Astrocyte of the cerebellum (primary cell): Measurements from ENCODE around the gene NUDT13.

Source experiments
- DNase-seq: peaks from one replicate; pipeline ENCODE4 v3.0.0-alpha.2; 2011; ENCODE audit warnings: low read depth
- H3K4me3 ChIP-seq: 2 replicates; pipeline ENCODE4 v1.5.1; 2011; ENCODE audit warnings: mild to moderate bottlenecking, low read depth, low read length, moderate library complexity
- in situ Hi-C: cut with HindIII; loops from 2 replicates; pipeline ENCODE4 v1.10.0; 2017; ENCODE audit warnings: low sequenced_read_pairs
- TF ChIP-seq, protein P1 (sequence below): IDR thresholded peaks from 2 replicates; pipeline ENCODE4 v1.5.1; 2012; ENCODE audit warnings: low read length, low read depth, moderate library complexity, mild to moderate bottlenecking; ENCODE audit errors: missing control alignments

Gene NUDT13

DNA sequence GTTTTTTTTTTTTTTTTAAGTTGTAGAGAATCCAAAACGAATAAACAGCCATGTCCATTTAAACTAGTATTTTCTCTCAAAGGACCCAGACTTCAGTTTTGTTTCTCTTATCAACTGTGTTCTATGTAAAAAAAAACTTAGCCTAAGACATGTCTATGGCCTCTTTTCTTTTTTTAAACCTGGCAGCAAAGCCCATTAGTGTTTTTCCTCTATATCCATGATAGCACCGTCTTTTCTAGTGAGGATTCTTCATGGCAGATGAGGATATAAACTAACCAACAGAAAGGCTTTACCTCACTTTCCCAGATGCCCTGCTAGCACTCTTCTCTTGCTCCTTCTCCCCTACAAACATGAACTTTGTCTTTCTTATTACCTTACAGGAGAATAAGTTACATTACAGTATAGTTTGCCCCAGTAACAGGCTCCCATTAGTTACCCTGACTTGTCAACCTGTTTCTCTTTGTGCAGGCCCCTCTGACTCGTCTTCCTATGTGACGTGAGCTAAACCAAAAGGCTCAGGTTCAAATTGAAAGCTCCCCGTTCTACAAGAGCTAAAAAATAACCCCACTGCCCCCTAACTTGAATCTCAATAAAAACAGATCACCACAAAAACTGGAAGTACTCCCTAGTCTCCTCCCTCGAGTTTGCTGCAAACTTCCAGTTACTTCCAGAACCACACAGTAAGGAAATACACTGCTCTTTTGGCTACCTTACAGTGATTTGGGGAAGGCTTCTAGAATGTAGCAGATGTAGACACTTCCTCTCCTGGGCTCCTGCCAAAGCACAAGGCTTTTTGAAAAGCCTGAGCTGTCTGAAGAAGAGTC, 33.7 kb upstream of the NUDT13 start:
- H3K4me3 ChIP-seq = no peak overlapping the region
- TF ChIP-seq, protein P1, sequence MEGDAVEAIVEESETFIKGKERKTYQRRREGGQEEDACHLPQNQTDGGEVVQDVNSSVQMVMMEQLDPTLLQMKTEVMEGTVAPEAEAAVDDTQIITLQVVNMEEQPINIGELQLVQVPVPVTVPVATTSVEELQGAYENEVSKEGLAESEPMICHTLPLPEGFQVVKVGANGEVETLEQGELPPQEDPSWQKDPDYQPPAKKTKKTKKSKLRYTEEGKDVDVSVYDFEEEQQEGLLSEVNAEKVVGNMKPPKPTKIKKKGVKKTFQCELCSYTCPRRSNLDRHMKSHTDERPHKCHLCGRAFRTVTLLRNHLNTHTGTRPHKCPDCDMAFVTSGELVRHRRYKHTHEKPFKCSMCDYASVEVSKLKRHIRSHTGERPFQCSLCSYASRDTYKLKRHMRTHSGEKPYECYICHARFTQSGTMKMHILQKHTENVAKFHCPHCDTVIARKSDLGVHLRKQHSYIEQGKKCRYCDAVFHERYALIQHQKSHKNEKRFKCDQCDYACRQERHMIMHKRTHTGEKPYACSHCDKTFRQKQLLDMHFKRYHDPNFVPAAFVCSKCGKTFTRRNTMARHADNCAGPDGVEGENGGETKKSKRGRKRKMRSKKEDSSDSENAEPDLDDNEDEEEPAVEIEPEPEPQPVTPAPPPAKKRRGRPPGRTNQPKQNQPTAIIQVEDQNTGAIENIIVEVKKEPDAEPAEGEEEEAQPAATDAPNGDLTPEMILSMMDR = no peak
- in situ Hi-C loops = no loop called here
- peak; percentile 74 for DNase-seq

DNA sequence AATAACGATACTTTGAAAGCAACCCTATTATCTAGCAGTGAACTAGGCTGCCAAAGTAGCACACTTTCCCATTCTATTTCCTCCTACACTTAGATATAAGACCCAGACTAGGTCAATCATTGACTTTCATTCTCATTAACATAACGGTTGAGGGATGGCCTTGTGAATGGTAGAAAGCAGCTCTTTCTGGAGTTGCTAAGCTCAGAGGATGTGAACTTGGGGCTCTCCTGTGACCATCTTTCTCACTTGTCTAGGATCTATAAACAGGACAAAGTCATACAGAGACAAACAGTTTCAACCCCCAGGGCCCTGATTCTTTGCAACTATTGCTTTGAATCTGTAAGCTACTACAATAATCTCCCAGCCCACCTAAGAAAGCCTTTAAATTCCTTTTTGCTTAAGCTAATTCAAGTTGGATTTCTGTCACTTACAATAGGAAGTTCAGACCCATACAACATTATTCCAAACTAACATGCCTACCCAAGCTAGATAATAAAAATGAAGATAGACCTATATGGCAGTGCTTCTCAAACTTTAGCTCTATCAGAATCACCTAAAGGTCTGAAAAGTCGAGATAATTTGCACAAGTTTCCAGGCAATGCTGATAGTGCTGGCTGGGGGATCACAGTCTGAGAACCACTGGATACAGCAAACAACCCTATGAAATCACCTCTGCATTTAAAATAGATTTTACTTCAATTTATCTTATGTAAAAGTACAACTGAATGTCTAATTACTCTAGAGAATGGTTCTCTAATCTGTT, 30.3 kb upstream of the NUDT13 start:
- TF ChIP-seq, protein P1 = no peak

DNA sequence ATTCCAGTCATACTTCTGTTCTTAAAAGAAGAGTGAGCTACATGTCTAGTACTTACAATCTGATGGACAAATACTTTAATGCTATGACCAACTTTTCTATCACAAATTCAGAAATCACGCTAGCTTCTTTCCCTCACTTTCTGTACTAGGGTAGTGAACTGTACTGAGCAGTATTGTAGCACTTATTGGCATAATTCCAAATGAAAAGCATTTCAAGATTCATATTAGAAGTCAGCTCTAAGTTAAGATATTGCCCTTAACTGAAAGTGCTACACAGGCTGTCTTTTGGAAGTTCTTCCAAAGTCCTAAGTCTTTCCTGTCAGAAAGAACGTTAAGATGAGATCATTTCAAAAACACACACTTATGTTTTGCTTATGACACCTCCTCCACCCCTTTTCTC, 27.0 kb upstream of the NUDT13 start:
- in situ Hi-C loops = no loop called here
- H3K4me3 ChIP-seq = no peak overlapping the region
- no peak for DNase-seq
- TF ChIP-seq, protein P1 = no peak

More for the DNA sequence above, 30.3 kb upstream of the NUDT13 start:
- no peak overlapping the region for H3K4me3 ChIP-seq
- DNase-seq = no peak
- in situ Hi-C loops = no loop called here

DNA sequence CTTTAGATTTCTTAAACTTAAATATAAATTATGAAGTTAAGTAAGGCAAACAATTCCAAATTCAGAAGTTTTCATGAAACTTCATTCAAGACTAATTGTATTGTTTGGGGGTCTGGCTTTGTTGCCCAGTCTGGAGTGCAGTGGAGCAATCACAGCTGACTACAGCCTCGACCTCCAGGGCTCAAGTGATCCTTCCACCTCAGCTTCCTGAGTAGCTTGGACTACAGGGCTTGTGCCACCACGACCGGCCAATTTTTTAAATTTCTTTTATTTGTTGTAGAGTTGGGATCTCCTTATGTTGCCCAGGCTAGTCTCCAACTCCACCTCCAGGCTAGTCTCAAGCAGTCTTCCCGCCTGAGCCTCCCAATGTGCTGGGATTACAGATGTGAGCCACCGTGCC, 26.0 kb upstream of the NUDT13 start:
- no peak for DNase-seq
- TF ChIP-seq, protein P1 = no peak
- in situ Hi-C loops = no loop called here
- H3K4me3 ChIP-seq = no peak overlapping the region

DNA sequence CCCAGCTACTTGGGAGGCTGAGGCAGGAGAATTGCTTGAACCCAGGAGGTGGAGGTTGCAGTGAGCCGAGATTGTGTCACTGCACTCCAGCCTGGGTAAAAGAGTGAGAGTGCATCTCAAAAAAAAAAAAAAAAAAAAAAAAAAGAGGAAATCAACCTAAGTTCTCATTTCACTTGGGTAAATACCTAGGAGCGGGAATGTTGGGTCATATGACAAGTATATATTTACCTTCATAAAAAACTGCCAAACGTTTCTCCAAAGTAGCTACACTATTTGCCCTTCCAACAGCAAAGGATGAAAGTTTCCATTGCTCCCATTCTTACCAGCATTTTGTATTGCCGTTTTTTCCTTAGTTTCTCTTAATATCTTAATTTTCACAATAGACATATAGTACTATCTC, 23.4 kb upstream of the NUDT13 start:
- H3K4me3 ChIP-seq = no peak overlapping the region
- in situ Hi-C loops = no loop called here
- TF ChIP-seq, protein P1 = no peak
- DNase-seq = no peak

DNA sequence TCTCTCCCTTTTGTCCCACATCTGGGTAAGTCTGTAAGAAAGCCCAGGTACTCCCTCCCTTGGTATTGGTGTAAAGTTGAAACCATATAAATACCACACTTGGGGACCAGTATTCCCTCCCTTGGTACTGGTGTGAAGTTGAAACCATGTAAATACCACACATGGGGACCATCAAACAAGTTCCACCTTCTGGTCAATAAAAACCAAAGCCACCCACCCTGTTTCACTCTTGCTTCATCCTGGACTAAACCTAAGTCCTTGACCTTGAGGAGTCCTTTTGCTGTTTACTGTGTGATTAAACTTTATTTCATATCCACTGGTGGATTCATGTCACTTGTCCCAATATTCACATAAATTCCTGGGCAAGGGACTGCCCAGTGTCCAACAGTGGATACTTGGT, 22.0 kb upstream of the NUDT13 start:
- DNase-seq = no peak
- TF ChIP-seq, protein P1 = no peak
- in situ Hi-C loops = no loop called here
- H3K4me3 ChIP-seq = no peak overlapping the region
